Stimulated activated CD4-positive, alpha-beta T cell treated with anti-CD3 and anti-CD28 coated beads, Interleukin-15, amount 100 ng/mL, for 48 hours (primary cell): ENCODE data around the gene KYNU.

Experiments
- DNase-seq, 2 donors: peaks; one replicate each; pipeline ENCODE4 v3.0.0-alpha.2; 2020; ENCODE audit warnings: low read depth in 2 of 2

Gene KYNU

GRCh38 chr2:142965443-142965842 lies 88.0 kb downstream of the KYNU start:
- DNase-seq = no peak

- DNase-seq = no peak
These were observed 88.8 kb downstream of the KYNU start for GRCh38 chr2:142966284-142966683.

DNA sequence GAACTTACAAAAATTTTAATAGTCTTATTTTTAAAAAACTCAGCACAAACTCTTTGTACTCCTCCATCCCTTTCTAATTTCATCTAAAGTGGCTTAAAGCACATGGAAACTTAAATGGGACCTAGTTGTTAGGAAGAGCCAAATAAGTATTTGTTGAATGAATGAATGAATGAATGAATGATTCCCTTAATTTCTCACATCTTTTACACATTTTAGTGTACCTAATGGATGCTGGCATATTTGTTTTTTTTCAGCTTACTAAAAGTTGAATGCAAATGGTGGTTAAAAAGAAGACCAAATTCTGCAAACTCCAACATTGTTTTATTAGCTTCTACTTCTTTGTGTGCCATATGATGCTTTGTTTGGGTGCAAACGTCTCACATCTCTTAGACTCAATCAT lies 89.6 kb downstream of the KYNU start:
- DNase-seq = no peak

- DNase-seq = no peak
These were observed 95.8 kb downstream of the KYNU start for GRCh38 chr2:142973160-142973821.

DNA sequence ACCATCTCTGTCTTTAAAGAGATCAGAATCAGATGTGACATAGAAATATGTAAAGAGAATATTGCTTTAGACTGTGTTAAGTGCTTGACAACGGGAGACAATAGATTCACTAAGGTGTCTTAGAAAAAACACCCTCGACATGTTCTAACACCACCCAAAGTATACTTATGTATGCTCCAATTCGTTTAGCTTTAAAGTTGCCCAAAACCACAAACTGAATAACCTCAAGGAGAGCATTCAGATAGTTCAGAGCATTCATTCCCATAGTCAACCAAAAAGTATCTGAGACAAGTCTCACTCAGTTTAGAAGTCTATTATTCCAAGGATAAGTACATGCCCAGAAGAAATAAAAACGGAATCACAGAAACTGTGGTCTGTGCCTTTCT lies 96.4 kb downstream of the KYNU start:
- no peak for DNase-seq

GRCh38 chr2:142974288-142975024 lies 97.0 kb downstream of the KYNU start:
- no peak for DNase-seq

DNA sequence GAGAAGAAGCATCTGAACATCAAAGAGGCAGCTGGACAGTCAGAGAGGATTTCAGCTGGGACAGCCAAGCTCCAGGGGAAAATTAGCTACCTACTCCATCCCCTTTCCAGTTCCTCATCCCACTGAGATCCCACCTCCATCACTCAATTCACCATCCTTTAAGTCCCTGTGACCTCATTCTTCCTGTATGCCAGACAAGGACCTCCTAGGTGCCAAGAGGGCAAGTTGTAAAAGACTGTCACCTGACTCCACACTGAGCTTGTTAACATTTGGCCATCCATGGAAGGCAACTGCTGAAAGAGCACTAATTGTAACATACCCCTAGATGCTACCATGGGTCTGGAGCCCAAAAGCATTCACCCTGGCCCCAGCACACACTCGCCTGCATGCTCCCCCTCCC lies 97.8 kb downstream of the KYNU start:
- no peak for DNase-seq

DNA sequence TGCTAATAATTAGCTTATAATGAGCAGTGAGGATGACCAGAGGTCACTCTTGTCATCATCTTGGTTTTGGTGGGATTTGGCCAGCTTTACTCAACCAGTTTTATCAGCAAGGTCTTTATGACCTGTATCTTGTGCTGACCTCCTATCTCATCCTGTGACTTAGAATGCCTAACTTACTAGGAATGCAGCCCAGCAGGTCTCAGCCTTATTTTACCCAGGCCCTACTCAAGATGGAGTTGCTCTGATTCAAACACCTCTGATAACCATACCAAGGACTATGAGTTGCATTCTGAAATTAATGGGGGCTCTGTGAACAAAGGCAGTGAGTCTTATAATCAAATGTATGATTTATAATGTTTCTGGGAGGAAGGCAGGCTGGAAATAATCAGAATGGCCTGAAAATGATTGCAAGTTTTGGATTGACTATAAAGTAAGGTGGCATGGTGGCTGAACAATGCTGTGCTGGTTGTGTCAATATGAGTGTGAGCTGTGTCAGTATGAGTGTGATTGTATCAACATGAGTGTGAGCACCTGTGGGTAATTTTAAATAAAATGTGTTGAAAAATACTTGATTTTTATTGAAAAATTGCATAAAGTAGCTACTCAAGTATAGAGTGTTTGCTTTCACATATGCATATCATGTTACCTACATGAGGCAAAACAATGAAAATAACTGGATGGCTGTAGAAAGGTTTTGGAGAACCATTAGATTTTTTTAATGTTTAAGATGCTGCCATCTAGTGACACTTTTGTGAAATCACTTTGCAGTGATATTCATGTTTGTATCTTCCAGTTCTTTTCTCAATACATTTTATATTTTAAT lies 103.0 kb downstream of the KYNU start:
- DNase-seq = no peak

- DNase-seq = no peak
These were observed 103.6 kb downstream of the KYNU start for GRCh38 chr2:142981069-142981378.

DNA sequence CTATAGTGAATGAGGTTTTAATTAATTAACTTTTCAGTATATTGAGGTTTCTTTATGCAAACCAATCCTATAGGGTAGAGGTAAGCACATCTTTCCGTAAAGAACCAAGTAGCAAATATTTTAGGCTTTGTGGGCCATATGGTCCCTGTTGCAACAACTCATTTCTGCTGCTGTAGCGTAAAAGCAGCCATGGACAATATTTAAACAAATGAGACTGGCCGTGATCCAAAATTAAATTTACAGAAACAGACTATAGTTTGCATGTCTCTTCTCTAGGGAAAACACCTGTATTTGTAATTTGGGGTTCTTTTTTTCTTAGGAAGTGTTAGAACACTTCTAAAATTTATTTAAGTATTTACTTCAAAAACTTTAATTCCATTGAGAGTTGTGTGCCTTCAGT lies 104.3 kb downstream of the KYNU start:
- no peak for DNase-seq

DNA sequence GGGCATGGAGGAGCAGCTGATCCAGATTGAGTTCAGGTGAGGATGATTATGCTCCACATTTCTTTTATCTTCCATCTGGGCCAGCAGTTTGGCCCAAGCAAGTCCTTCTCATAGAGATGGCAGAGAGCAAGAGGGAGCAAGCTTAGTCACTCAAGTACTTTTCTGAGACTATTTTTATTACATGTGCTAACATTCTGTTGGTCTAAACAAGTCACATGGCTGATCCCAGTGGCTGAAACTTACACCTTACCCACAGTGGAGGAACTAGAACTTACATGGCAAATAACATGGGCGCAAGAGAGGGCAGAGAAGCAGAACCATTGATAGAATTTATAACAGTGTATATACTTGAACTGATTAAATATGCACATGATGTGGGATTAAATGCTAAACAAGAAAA lies 105.7 kb downstream of the KYNU start:
- no peak for DNase-seq

- no peak for DNase-seq
These were observed 107.2 kb downstream of the KYNU start for GRCh38 chr2:142984657-142985056.

DNA sequence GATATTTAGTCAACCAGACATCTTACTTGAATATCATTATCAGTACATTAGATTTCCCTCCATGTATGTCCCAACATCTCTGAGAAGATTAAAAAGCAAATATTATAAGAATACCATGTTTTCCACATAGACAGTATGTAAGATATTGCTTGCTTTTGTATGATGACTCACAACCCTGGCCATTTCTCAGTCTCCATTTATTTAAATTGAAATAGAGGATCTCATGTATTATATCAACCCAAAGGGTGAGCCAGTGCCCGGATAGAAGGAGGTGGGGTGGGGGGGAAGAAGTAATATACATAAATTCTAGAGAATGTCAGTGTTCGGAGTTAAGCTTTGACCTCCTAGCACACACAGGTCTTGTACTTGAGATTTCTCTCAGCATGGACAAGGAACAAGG lies 109.6 kb downstream of the KYNU start:
- no peak for DNase-seq

GRCh38 chr2:142989273-142990204 lies 112.1 kb downstream of the KYNU start:
- DNase-seq = no peak

GRCh38 chr2:142991295-142991694 lies 113.8 kb downstream of the KYNU start:
- no peak for DNase-seq

DNA sequence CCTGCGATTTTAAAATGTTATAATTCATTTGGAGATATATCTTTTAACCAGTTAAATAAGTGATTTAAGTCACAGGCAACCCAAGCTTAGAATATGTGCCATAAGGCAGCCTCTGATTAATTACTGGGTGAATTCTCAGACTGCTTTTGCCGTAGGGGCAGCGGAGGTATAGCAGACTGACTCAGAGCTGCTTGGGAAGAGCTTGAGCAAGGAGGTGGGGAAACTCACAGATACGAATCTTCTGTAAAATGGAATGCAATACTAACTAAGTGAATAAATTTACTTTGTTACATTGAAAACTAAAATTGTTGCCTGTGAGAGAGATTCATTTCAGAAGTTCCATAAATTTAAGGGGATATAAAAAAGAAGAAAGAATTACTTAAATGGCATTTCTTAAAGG lies 115.4 kb downstream of the KYNU start:
- no peak for DNase-seq

GRCh38 chr2:142993771-142994170 lies 116.3 kb downstream of the KYNU start:
- no peak for DNase-seq

DNA sequence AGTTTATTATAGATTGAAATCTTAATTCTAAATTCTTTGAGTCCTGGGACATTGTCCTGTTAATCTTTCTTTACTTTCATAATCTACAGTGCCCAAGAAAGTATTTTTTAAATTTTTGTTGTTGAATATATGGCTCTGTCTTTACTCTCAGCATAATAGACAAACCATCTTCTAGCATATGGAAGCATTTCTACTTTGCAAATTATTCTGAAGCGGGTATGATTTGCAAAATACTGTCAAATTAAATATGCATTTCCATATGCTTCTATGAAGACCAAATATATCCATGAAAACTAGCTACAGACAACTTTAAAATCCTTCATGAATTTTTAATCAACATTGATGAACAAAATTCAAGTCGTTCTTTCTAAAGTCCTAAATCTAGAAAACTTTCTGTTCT lies 117.2 kb downstream of the KYNU start:
- DNase-seq = no peak

- DNase-seq = no peak
These were observed 119.8 kb downstream of the KYNU start for GRCh38 chr2:142997231-142997630.

- no peak for DNase-seq
These were observed 123.1 kb downstream of the KYNU start for GRCh38 chr2:143000599-143000998.

GRCh38 chr2:143001501-143001900 lies 124.0 kb downstream of the KYNU start:
- DNase-seq = no peak

DNA sequence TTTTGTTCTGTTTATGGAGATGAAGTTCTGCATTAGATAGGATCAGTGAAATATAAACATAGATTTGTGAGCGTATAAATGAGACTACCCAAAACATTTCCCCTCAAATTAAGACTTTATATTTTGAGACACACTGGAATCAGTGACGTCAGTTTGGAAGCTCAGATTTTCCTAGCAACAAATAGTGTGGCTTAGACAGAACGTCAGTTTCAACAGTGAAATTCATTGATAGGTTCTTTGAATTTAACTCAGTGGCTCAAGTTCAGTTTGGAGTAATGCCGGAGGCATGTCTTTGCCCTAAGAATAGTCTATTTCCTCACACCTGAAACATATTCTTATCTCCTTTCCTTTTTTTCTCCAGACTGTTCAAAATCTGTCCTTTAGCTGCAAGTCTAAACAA lies 138.2 kb downstream of the KYNU start:
- DNase-seq = no peak
